ENCODE measurements around the gene ORC5.

DNA sequence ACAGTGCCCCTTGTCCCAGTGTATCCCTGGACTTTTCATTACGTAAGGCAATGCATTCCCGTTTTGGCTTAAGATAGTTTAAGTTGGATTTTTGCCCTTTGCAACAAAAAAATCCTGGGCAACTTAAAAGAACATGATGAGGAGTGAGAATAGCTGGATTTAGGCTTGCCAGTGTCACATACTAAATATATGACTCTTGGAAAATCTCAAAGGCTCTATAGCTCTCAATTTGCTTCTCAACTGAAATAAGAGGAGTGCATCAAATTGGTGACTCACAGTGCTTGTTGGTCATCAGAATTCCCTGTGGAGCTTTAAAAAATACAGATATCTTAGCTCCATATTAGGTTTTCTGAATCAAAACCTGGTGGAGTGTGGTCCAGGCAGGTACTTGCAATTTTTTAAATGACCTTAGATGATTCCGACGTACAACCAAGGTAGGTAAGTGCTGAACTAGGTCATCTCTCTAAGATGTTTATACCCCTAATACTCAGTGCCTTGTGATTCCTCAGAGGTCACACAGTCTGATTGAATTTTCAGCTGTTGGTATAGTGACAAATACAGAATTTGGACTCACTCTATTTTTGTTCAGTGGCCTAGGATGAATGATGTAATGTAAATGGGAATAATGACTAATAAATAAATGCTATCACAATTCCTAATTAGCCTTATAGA is 33.9 kb upstream of the ORC5 start:
- no peak for TF ChIP-seq CTCF (IDR thresholded peaks at IDR 0.05; ENCODE audit: insufficient read depth, low read depth, low read length)
- TF ChIP-seq EZH2 (IDR thresholded peaks at IDR 0.05; ENCODE audit: insufficient read depth, low read length): no peak
